ENCODE measurements around the gene TSPAN5.
A peak's percentile ranks its signal among the peaks of the same experiment; 100 is the strongest.

TSPAN5 gene

DNA sequence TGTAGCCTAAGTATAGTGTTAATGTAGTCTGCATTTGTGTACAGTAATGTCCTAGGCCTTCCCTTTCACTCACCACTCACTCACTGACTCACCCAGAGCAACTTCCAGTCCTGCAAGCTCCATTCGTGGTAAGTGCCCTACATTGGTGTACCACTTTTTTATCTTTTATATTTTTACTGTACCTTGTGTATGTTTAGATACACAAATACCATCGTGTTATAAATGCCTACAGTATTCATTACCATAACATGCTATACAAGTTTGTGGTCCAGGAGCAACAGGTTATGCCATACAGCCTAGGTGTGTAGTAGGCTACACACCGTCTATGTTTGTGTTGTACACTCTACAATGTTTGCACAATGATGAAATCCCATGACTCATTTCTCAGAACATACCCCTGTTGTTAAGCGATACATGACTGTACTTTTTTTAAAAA, 15.4 kb downstream of the TSPAN5 start:
- no peak for DNase-seq

DNA sequence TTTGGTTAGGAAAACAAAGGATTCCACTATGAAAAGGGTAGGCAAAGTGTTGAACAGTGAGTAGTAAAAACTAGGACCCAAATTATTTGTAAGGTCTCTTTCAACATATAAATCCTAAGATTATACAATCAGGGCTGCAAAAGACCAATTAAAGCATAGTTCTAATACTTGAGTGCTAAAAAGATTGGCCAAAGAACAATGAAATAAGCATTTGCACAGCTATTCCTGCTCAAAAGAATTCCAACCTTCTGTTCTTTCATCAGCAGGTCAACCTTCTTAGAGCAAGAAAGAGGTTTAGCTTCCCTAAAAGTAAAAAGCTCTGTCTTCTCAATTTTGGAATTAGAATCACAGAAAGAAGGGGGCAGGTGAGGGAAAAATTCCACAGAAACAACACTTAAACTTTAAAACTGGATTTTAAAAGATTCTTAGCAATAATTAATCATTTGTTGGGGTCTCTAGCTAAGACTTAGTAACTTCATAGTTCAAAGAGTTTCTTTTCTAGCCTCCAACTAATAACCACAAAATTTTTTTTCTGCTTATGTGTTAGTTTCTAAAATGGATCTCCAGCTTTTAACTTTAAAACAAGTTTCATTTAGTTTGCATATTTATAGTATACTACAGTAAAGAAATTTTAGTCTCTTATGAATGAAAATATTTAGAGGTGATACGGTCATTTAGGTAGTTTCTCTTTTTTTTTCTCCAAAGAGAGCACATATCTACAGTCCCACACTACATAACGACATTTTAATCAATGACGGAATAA, 16.3 kb downstream of the TSPAN5 start:
- no peak for DNase-seq

GRCh38 chr4:98641376-98641775, 17.0 kb downstream of the TSPAN5 start:
- no peak for DNase-seq

- peak; percentile 50 for DNase-seq
These were observed 18.9 kb downstream of the TSPAN5 start for GRCh38 chr4:98639523-98639922.

GRCh38 chr4:98639108-98639507, 19.3 kb downstream of the TSPAN5 start:
- DNase-seq = no peak

DNA sequence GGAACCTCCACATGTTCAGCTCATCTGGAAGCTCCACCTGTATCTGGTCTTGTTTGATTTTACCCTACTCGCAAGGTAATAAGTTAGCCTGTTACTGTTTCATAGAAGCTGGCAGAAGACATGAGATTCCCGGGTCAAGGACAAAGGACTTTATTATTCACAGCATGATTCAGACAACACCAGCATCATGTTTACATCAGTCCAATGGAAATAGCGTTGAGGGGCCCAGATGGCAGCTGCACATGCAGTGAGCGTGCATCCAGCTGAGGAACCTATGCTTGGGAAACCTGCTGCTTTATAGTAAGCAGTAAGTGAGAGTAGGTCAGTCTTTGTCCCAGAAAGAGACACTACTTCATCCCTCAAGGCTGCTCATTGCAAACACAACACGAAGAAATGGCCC, 19.8 kb downstream of the TSPAN5 start:
- DNase-seq = no peak

- no peak for DNase-seq
These were observed 24.4 kb downstream of the TSPAN5 start for GRCh38 chr4:98634061-98634460.

DNA sequence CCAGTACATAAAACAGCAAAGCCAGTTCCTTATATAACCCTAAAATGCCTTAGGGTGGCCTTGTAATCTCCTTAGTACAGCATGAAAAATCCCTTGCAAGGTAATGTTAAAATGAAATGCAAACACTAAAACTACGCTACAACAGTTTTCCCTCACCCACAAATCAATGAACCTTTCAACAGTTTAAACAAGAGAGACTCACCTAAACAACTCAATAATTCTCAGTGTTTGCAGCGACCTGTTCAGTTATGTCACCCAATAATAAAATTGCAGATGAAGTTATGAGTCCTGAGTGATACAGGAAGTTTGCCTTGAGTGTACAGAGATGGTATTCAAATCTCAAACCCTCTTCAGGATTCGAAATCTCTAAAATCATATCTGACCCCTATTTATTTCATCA, 25.3 kb downstream of the TSPAN5 start:
- DNase-seq = no peak

DNA sequence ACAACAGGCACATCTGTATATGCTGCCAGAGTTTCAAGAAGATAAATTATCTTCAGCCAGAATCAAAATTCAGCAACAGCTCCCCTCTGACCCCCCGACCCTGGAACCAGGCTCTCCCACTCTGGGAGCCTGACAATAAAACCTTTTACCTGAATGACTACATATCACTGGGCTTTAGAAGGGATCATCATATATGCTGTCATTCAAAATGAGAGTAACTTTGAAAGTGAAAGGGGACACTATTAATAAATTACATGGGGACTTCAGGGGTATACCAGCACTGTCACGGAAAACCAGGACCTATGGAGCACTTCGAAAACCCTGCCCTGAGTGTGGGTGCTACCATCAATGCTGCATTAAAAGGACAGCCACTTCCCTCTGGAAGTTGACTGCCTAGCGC, 26.2 kb downstream of the TSPAN5 start:
- DNase-seq = no peak

DNA sequence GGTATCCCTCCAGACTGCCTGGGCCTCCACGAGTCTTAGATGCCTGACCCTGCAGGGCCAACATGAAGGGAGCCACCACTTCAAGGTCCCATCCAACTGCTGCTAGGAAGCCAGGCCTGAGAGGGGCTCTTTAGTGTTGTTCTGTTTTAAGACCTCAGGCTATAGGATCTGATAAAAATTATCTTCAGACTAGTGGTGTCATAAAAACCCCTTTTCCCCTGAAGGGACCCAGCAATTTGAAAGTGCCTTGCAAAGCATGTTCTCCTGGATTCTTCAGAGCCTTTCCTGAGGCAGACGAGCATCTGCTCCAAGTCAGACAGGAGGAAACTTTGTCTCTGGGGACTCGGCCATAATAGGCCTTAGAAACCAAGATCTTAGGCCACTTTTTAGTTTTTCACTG, 26.9 kb downstream of the TSPAN5 start:
- no peak for DNase-seq

- no peak for DNase-seq
These were observed 27.5 kb downstream of the TSPAN5 start for GRCh38 chr4:98630737-98631454.

- no peak for DNase-seq
These were observed 30.7 kb downstream of the TSPAN5 start for GRCh38 chr4:98627531-98628257.

DNA sequence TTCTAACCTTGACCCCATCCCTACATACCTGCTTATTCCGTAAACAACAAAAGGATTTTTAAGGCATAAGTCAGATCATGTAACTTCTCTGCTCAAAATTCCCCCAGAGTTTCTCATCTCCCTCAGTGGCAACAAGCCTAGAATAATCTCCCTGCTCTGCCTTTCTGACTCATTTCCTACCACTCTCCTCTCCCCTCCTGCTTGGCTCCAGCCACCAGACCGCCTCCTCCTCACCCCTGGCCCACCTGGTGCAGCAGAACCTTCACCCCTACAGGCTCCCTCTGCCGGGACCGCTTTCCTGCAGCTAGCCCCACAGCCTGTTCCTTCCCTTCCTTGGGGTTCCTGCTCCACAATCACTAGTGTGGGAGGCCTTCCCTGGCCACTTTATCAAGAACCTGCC, 32.1 kb downstream of the TSPAN5 start:
- DNase-seq = no peak

- no peak for DNase-seq
These were observed 32.5 kb downstream of the TSPAN5 start for GRCh38 chr4:98625920-98626319.

- no peak for DNase-seq
These were observed 33.0 kb downstream of the TSPAN5 start for GRCh38 chr4:98625399-98625798.

DNA sequence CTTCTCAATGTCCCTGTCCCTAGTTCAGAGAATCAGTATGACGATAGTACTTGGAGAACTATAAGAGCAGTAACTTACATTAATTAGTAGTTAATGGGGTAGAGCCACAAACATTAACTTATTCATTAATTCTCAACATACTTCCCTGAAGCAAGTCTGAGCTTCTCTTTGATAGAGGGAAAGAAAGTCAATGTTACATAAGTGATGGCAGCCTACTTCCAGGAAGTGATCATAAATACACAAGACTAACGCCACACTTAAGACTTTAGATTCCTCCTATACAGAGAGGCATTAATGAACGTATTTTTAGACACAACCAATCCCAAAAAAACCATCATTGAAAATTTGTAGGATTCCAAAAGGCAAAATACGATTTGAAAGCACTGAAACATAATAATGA, 33.8 kb downstream of the TSPAN5 start:
- no peak for DNase-seq

- DNase-seq = no peak
These were observed 34.3 kb downstream of the TSPAN5 start for GRCh38 chr4:98624144-98624543.

- DNase-seq = no peak
These were observed 35.1 kb downstream of the TSPAN5 start for GRCh38 chr4:98623126-98623802.

DNA sequence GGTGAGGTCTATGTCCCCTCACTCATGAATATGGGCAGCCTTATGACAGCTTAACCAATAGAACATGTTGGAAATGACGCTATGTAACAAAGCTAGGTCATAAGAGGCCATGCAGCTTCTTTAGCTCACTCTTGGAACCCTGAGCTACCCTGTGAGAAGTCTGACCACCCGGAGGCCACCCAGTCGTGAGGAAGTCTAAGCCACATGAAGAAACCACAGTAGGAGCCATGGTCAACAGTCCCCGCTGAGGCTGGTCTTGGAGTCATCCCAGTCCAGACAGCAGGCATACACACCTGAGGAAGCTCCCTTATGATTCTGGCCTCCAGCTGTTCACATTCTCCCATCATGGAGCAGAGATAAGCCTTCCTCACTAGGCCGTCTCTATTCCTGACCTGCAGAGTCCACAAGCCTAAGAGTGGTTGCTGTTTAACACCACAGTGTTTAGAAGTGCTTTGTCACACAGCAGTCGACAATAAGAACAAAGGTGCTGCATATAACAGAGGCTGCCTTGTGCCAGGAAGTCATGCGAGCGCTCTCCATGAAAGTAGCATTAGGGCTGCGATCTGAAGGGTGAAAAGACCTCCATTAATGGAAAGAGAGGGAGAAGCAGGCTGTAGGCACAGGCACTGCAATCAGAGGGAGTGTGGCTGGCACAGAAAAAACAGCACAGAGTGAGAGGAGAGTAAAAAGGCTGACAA, 38.2 kb downstream of the TSPAN5 start:
- no peak for DNase-seq

- no peak for DNase-seq
These were observed 39.2 kb downstream of the TSPAN5 start for GRCh38 chr4:98619180-98619579.

- no peak for DNase-seq
These were observed 39.7 kb downstream of the TSPAN5 start for GRCh38 chr4:98618680-98619079.

GRCh38 chr4:98617358-98618047, 40.9 kb downstream of the TSPAN5 start:
- DNase-seq = no peak

Data from CD4-positive, alpha-beta T cell treated with Interleukin-21 for 1 hour (primary cell).